CD4-positive, alpha-beta T cell treated with Interleukin-21 for 1 hour (primary cell): Measurements from ENCODE around the gene OR5D14.

Experiments used
- DNase-seq: peaks from one replicate; pipeline ENCODE4 v3.0.0-alpha.2; 2020

Gene OR5D14

DNA sequence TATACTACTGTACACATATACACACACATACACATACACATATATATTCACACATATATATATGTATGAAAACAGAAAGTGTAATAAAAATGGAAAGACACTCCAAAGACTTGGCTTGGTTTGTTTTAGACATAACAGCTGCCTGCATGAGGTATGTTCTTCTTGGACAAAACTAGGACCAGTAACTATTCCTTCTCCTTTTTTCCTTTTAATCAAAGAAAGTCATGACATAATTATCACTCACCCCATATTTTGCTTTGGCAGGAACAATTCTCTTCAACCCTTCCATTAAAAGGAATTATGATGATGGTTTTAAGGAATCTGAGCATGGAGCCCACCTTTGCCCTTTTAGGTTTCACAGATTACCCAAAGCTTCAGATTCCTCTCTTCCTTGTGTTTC lies at the start of gene OR5D14:
TSS of gene OR5D14 (plus strand) at position 301 of the 400 bp plus-strand sequence. CDS start at position 301, 0 bp downstream.
- no peak for DNase-seq

DNA sequence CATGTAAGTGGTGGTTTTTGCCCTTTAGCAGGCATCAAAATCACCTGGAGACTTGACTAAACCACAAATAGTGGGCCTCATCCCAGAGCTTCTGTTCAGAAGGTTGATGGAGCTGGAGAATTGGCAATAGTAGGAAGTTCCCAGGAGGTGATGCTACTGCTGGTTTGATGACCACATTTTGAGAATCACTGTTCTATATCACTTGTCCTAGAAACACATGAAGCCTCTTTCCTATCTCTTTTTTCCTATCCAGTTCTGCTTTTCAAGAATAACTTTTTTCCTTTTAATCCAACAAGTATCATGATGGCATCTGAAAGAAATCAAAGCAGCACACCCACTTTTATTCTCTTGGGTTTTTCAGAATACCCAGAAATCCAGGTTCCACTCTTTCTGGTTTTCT lies 22.2 kb upstream of the OR5D14 start, which contains the start of gene OR5D13:
TSS of gene OR5D13 (plus strand) at position 301 of the 400 bp plus-strand sequence. CDS start at position 301, 0 bp downstream.
- no peak for DNase-seq

DNA sequence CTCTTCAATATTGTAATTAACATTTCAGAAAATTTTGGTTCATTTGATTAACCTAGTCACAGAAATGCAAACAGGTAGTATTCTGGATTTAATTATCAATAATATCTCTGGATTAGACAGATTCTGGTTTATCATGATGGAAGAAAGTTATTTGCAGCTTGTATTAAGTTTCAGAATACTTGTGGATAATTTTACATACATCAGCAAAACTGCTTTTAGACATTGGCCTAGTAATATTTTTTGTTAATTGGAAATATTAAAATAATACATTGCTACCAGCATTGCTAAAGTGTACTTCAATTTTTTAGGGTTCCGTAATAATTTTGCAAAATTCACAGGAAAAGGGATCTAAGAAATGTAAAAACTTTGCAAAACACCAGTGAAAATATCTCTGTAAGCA lies 3.8 kb upstream of the OR5D14 start:
- DNase-seq = no peak

DNA sequence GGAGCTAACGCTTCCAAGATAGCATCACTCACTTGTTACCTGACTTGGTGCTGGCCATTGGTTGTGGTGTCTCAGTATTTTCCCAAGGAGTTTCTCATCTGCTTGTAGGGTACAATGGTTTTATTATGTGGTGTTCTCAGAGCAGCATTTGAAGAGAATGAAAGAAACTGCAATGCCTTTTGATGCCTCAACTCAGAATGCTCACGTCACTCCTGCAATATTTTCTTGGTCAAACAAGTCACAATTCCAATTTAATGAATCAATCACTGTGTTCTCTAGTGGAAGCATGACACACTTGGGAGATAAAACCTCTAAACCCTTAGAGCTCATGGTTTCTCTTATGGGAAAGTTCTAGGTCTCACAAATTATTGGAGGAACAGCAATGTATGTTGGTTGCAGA lies 2.0 kb upstream of the OR5D14 start:
- DNase-seq = no peak

DNA sequence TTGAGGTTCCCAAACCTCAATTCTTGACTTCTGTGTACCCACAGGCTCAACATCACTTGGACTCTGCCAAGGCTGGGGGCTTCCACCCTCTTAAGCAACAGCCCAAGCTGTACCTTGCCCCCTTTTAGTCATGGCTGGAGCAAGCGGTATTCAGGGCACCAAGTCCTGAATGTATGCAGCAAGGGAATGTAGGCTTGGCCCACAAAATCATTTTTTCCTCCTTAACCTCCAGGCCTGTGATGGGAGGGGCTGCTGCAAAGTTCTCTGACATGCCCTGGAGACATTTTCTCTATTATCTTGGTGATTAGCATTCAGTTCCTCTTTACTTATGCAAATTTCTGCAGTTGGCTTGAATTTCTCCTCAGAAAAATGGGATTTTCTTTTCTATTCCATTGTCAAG lies 10.9 kb downstream of the OR5D14 start:
- DNase-seq = no peak

DNA sequence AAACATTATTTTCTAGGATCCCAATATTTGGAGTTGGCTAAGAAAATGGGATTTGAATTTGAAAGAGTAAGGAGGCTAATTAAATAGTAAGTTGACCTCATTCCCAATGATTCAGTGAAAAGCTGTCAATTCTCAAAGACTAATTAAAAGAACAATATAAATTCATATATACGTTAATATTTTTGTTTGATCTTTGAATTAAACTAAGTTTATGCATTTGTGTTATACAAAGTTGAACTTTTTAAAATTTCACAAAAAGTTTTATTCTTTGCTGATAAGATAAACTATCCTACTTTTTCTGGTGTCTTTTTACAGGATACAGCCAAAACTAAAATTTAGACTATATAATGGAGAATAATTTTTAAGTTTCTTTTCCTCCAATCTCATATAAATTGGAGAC lies 15.7 kb downstream of the OR5D14 start, which contains the start of gene OR5L1:
TSS of gene OR5L1 (plus strand) at position 301 of the 400 bp plus-strand sequence. CDS start 100 bp downstream, outside the sequence.
- no peak for DNase-seq

DNA sequence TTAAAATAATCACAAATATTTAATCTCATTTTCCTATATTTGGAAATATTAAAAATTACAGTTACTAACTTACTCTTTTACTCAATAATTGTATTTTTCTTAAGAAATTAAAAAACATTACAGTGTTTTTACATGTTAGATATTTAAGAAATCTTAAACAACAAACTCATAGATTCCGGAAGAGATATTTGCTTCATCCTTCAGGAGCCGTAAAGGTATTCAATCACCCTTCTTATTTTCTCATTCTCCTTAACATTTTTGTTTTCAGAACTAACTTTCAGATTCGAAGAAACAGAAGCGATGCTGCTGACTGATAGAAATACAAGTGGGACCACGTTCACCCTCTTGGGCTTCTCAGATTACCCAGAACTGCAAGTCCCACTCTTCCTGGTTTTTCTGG lies 24.0 kb downstream of the OR5D14 start, which contains the start of gene OR5D18:
TSS of gene OR5D18 (plus strand) at position 301 of the 400 bp plus-strand sequence. CDS start at position 301, 0 bp downstream.
- no peak for DNase-seq

DNA sequence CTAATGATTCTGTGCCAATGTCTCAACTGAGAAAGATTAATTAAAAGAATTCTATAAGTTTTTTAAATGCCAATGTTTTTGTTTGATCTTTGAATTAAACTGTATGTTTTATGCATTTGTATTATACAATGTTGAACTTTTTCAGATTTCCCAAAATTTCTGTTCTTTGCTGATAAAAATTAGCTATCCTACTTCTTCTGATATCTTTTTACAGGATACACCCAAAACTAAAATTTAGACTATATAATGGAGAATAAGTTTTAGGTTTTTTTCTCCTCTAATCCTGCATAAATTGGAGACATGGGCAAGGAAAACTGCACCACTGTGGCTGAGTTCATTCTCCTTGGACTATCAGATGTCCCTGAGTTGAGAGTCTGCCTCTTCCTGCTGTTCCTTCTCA lies 31.6 kb downstream of the OR5D14 start, which contains the start of gene OR5L2:
TSS of gene OR5L2 (plus strand) at position 301 of the 400 bp plus-strand sequence. CDS start at position 301, 0 bp downstream.
- no peak for DNase-seq

DNA sequence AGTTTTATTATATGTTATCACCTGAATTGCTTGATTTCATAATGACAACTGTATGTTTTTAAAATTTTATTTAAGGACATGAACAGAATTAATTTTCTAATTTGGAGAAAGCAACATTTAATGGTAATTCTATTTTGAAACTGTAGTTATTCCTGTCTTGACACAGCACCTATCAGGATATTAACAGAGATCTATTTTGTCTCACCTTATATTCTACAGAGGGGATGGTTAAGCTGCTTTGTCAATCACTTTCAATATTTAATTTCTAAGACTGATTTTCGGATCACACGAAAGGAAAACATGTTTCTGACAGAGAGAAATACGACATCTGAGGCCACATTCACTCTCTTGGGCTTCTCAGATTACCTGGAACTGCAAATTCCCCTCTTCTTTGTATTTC lies 43.1 kb downstream of the OR5D14 start, which contains the start of gene OR5D16:
TSS of gene OR5D16 (plus strand) at position 301 of the 400 bp plus-strand sequence. CDS start at position 301, 0 bp downstream.
- no peak for DNase-seq
